Activated T-helper 1 cell treated with anti-CD3 and anti-CD28 coated beads, Interleukin-2, amount 50 U/mL, for 16 hours (primary cell): ENCODE results near the gene RHOC.
A peak's percentile ranks its signal among the peaks of the same experiment; 100 is the strongest.
"Not testable (repeated sequence)": the region's sequence is repeated elsewhere in the genome, so short reads cannot be mapped to it uniquely, and the experiment has no call there.

Source experiments
- DNase-seq, 2 donors: peaks; one replicate each; pipeline ENCODE4 v3.0.0-alpha.2; 2020; ENCODE audit warnings: low read depth in 1 of 2, low spot score in 1 of 2

The RHOC gene

DNA sequence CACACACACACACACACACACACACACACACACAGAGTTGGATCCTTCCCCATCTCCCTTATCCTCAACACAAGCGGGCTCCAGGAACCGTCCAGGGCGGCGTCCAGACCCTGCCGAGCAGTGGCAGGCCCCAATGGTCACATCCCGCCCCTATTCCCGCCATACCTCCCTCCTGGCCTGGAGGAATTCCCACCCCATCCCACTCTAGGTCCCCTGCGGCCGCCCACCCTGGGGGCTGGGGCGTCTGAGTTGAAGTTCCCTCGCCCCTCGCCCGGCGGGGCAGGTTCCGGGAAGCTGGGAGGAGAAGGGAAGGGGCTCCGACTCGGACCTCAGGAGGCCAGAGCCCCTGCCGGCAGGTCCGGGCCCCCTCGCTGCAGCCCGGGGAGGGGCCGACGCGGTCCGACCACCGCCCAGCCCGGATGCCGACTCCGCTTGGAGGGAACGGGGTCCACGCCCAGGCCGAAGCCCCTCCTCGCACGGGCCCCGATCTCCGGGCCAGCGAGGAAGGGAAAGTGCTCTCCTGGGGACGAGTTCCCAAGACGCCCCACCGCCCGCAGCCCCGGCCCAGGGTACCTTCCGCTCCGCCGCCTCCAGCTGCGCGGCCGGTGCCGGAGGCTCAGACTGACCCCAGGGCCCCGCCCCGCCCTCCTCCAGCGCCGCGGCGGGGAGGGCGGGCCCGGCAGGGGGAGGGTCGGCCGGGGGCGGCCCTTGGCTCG lies at the start of gene RHOC:
Gene RHOC (minus strand): TSS at position 623 of the 716 bp plus-strand sequence. CDS start 3,328 bp downstream, outside the sequence.
- peak in 1 of 2 donors; percentile 2 for DNase-seq

- no peak for DNase-seq
Measured at GRCh38 chr1:112754116-112754628, 47.2 kb upstream of the RHOC start.

GRCh38 chr1:112748396-112748795 lies 41.5 kb upstream of the RHOC start:
- DNase-seq = no peak

- DNase-seq = no peak
Measured at GRCh38 chr1:112744009-112744578, 37.2 kb upstream of the RHOC start.

- DNase-seq = no peak
Measured at GRCh38 chr1:112743174-112744008, 36.5 kb upstream of the RHOC start.

DNA sequence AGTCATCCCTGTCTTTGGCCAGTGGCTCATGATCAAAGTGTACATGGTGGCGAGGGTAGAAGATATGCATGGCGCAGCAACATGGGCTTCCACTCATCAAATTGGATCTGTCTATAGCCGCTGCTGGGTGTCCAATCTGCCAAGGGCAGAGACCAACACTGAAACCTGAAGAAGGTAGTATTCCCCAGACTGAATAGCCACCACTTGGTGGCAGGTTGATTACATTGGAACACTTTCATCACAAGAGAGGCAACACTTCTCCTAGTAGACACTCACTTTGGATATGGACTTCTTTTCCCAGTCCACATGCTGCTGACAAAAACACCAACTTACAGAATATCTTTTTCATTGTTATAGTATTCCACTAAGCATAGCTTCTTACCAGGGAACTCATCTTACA lies 30.6 kb upstream of the RHOC start:
- no peak for DNase-seq

GRCh38 chr1:112735752-112736151 lies 28.8 kb upstream of the RHOC start:
- DNase-seq = no peak

- no peak for DNase-seq
Measured at GRCh38 chr1:112731451-112731850, 24.5 kb upstream of the RHOC start.

DNA sequence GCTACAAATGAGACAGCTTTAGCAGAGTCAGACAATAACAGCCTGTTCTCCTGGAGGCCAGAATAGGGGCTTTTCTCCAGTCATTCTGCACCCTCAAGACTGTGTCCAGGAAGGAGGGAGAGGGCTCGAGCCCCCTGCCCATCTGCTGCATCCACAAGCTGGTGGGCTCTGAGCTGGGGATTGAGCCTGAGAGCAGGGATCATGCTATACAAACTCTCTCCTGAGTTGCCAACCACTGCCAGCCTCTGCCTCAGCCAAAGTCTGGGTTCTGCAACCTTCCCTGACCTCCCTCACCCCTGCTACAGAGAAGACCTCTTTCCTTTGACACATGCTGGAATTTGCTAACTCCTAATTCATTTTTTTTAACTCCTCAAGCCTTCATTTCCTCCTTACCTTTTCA lies 23.0 kb upstream of the RHOC start:
- no peak for DNase-seq

GRCh38 chr1:112729011-112729410 lies 22.1 kb upstream of the RHOC start:
- DNase-seq = not testable (repeated sequence)

- not testable (repeated sequence) for DNase-seq
Measured at GRCh38 chr1:112728306-112728971, 21.5 kb upstream of the RHOC start.

GRCh38 chr1:112727716-112728115 lies 20.8 kb upstream of the RHOC start:
- DNase-seq = no peak

DNA sequence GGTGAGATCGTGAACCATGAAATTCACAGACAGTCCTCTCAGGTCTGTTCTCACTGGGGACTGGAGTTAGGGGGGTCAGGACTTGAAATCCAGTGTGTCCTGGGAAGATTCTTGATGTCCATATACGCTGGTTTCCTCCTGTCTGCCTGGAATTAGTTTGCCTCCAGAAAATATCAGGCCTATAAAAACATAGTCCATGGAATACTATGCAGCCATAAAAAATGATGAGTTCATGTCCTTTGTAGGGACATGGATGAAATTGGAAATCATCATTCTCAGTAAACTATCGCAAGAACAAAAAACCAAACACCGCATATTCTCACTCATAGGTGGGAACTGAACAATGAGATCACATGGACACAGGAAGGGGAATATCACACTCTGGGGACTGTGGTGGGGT lies 17.3 kb upstream of the RHOC start:
- not testable (repeated sequence) for DNase-seq

DNA sequence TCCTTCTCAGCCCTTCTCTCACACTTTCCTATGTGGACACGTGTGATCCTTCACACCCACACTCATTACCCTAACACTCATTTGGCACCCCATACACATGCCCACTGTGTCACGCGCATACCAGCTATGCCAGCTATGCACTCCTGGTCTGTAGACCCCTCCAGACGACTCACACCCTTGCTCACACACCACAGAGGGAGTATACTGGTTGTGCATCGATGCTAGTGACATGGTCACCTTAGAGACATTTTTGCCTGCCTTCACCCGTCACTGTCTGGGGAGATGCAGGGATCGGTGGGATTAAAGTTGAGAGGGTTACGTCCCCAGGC lies 16.5 kb upstream of the RHOC start:
- no peak for DNase-seq

GRCh38 chr1:112722601-112723510 lies 15.9 kb upstream of the RHOC start:
- no peak for DNase-seq

GRCh38 chr1:112721966-112722524 lies 15.1 kb upstream of the RHOC start:
- DNase-seq = no peak

GRCh38 chr1:112721294-112721693 lies 14.4 kb upstream of the RHOC start:
- DNase-seq = not testable (repeated sequence)

DNA sequence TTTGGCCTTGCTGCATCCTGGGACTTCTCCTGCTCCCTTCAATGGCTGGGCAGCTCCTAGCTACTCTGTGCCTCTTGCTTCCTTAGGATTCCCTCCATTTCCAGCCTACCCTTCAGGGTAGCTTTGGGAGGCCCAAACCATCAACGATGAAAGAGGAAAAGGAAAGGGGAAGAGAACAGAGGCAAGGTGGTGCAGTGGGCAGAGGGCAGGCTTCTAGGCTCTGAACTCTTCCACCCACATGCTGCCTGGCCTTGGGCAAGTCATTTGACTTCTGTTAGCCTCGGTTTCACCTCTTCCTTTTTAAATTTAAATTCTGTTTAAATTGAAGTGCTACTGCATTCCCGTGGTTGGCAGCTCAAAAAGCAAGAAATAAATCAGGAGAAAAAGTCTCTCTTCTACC lies 13.9 kb upstream of the RHOC start:
- no peak for DNase-seq

DNA sequence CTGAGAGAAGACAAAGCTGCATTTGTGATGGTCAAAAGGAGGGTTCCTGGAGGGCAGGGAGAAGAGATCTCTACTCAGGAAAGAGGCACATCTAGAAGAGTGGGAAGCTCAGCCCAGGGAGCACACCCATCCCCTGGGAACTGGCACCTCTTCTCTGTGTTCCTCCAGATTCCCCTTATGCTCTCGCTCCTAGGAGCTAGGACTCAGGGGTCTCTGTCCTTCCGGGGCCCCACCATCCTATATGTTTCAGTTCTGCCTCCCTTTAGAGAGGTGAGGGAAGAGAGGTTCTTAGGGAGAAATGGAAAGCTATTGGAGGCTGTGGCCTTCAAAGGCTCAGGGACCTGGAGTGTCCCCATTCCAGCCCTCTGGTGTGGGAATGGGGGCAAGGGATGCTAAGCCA lies 12.8 kb upstream of the RHOC start:
- no peak for DNase-seq
